GM19240 (cell line): Measurements from ENCODE around the gene FBXL7.

ENCODE experiments used
- DNase-seq: peaks from one replicate; pipeline ENCODE4 v3.0.0; 2011; ENCODE audit warnings: low spot score; ENCODE audit not compliant: insufficient read length

Gene FBXL7

DNA sequence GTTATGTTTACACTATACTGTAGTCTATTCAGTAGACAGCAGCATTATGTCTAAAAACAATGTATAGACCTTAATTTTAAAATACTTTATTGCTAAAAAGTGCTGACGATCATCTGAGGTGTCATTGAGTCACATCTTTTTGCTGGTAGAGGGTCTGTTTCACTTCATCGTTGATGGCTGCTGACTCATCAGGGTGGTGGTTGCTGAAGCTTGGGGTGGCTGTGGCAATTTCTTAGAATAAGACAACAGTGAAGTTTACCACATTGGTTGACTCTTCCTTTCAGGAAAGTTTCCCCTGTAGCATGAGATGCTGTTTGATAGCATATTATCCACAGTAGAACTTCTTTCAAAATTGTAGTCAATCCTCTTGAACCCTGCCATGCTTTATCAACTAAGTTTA lies 150.3 kb downstream of the FBXL7 start:
- DNase-seq, result no peak

DNA sequence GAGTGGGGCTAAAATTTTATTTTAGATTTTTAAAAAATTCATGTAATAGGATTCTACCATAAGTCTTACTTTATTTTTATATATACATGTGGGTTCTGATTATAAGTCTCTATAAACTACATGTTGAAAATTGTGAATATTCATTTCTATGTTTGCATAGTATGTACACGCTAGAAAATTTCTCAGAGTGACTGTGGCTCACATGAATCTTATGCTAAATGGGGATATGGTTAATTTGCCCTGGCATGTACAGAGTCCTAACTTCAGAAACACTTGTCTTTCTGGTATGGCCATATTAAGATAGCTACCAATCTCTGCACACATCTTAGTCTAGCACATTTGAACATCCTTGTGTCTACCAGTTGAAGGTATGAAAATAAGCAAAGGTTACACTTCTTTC lies 154.8 kb downstream of the FBXL7 start:
- no peak for DNase-seq

DNA sequence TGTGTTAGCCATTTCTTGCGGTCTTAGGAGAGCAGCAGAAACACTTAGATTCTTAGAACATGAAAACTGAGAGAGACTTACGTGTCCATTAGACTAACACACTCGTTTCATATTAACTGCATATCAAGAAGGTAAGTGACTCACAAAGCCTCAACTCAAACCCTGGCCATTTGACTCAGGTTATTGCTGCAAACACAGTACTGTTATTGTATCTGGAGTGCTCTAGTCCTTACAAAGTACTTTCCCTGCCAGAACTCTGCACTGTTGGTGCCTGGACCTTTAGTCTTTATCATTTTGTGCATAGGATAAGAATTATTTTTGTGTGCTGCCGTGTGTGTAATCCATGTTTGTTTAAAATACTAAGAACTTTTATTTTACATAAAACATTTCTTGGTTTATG lies 155.7 kb downstream of the FBXL7 start:
- no peak for DNase-seq

DNA sequence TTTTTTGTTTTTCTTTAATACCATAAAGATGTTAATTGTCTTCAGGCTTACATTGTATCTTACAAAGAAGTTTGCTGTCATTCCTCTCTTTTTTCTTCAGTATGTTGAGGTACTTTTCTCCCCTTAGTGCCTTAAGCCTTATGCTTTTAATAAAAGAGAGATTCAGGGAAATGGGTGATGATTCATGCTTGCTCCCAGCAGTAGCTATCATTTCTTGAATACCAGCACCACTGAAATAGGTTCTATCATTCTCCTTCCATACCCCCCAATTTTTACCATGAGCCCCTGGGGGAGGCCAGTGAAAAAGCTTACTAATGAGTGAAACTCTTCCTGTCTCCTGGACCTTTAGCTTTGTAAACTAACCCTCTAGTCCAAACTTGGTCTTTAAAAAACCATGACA lies 165.0 kb downstream of the FBXL7 start:
- no peak for DNase-seq

DNA sequence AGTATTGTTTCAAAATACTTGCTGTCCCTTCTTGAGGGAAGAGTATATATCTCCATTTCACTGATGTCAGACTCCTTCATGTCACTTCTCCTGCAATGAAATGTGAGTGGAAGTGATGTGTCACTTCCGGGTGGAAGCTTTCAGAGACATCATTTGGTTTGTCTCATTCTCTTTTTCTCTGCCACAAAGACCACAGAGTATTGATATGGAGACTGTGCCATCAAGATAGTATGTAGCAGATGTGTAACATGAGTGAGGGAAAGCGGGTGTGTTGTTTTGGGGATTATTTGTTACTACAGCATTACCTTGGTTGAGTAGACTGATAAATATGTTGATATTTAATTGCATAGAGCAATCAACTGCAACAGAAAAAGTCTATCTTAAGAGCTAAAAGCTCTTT lies 169.8 kb downstream of the FBXL7 start:
- no peak for DNase-seq

DNA sequence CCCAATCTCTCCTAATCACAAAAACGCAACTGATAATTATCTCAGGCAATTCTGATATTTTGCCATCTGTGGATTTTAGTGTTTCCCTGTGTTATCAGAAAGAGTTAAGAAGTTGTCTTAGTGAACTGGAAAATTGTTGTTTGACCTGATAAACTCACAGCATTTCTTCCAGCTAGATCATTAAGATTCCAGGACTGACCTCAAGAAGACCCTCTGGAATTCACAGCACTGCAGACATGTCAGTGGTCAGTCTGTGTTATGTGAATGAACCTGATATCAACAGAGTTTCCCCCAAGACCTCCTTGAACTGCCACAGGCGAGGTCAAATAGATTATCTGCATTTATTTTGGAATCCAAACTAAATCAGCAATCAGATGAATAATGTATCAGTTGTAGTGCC lies 174.7 kb downstream of the FBXL7 start:
- DNase-seq, result no peak

DNA sequence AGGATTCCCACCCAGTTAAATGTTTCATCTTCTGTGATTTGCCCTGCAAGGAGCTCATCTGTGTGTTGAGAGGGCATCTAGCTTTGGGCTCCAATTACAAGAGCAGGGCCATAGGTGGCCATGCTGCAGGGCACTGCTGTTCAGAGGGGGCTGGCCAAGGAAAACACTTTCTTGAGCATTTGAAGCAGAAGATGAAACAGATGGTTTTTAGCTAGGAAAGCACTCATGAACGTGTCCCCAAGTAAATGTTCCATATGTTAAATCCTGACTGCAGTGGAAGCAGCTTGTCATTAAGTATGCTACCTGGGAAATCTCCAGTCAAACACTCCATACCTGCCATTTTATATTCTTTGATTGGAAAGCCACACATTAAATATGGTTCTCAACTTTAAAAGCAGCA lies 176.6 kb downstream of the FBXL7 start:
- DNase-seq, result no peak

DNA sequence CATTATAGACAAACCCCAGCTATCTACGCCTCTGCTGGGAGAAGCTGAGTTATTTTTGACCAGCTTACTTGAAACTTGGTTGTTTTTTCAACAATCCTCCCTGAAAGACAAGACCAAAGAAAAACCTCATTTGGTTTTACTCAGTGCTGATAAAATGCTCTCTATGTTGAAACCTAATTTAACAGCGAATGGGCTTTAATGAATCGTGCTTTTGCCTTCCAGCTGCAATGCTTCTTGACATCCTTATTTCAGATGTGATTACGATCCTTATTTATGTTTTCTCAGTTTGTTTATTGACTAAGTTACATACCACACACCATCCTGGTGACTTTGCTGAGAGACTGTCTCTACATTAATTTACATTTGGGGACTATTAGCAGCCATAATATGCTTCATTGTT lies 179.2 kb downstream of the FBXL7 start:
- DNase-seq, result no peak

DNA sequence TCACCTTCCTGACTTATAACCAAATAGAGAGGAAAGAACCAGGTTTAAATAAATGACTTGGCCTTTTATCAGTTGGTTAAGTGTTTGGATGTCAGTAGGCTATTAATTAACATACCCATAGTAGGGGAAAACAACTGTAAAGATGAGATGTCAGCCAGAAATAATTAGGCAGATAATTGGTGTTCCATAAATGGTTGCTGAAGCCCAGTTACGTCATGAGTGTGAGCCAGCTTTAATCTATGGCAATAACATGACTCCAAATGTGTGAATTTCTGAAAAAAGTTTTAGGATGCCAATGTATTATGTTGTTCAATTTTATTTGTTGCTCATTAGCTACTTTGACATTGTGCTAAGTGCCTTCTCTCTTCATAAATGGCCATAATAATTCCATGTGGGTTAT lies 180.5 kb downstream of the FBXL7 start:
- DNase-seq, result no peak

DNA sequence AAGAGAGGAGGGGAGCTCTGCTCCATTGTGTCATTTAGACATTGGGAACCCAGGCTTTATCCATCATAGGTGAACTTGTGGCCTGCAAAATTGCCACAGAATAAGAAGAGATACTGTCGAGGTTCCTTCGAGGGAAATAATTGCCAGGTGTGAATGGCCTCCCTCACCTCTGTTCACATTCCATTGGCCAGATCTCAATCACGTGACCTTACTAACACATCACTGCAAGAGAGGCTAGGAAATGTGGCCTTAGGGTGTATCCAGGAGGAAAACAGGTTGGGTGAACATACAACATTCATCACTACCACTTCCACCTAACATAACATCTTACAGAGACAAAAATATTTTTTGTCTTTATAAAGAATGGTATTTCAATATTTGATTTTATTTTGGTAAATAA lies 182.1 kb downstream of the FBXL7 start:
- DNase-seq, result no peak

DNA sequence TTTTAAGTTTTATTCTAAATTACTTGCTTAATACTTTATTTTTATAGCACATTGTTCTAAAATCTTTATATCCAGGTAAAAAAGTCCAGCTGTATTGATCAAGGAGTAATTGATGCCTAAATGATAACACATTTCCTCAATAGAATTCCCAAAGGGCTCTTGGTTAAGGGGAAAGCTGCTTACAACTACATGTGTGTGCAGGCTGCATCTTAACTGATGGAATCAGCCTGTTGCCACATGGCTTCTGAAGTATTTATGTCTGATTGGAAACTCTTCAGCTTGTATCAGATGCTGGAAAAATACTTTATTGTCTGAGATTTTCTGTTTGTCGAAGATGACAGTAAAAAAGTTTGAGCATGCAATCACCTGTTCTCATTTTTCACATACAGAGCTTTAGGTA lies 182.6 kb downstream of the FBXL7 start:
- no peak for DNase-seq

DNA sequence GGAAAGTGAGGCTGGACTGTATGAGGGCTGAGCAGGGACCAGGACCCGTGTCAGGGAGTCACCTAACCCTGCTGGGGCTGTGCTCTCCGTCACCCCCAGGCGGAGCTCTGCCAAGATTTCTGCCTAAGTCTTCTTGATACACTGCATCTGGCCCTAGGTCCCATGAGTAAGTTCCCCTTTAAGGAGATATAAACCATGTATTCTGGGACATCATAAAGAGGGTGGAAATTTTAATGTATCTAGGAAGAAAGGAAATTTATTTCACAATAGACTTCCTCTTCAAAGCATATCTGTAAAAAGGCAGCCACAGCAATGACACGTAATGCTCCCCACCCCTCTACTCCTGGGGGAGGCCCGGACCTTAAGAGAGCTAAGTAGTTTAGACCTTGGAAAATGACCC lies 183.4 kb downstream of the FBXL7 start:
- DNase-seq, result no peak

DNA sequence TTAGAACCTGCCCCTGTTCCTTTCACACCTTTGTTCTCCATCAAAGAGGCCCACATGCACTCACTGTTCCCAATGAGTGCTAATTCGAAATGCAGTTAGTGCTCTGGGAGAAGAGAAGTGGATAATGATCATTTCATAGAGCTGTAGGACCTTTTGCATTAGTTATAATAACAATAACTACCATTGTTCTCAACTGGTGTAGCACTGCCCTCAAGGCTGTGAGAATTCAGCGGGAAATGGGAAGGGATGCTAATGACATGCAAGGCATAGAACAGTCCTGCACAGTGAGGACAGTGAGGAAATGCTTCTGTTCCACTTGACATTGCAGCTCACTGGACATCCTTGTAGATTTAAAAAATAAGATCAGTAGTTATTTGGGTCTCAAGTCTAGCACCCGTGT lies 187.4 kb downstream of the FBXL7 start:
- DNase-seq, result no peak

DNA sequence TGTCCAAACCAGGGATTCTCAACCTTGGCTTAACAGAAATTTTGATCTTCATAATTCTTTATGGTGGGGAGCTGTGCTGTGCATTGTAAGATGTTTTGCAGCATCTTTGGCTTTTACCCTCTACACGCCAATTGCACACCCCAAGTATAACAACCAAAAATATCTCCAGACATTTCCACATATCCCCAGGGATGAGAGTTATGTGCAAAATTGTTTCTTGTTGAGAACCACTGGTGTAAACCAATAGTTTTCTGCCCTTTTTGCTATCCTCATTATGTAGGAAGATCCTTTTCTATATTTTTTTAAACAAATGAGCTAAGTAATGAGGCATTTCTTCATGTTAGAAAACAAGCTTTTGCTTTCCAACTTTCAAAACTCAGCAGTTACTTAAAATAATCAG lies 189.9 kb downstream of the FBXL7 start:
- DNase-seq, result no peak

DNA sequence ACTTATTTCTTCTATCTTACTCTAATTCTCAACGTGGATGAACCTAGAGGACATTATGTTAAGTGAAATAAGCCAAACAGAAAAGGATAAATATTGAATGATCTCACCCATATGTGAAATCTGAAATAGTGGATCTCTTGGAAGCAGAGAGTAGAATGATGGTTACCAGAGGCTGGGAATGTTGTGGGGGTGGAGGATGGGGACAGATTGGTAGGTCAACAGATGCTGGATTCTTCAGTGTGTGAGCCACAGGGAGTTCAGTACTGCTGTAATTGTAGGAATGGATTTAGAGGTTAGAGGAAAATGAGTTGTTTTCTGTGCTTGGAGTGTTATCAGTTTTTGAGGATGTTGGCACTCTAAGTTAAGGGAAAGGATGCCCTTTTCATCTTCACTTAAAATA lies 190.6 kb downstream of the FBXL7 start:
- DNase-seq, result no peak

DNA sequence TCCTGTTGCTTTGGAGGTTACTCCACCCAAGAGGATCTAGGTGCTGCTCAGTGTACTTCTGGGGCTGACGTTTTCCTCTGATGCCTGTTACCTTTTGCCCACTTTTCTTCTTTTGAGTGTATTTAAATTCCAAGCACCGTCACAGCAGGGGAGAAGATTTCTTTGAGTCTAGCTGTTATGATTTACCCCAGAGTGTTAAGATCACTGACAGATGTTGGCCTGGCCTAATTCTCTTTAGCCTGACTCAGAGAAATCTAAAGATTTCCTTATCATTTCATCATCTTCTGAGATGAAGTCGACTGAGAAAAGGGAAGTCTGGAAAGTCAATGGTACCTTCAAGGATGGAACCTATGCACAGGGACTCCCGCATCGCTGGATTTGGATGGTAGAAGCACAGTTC lies 191.5 kb downstream of the FBXL7 start:
- DNase-seq, result no peak

DNA sequence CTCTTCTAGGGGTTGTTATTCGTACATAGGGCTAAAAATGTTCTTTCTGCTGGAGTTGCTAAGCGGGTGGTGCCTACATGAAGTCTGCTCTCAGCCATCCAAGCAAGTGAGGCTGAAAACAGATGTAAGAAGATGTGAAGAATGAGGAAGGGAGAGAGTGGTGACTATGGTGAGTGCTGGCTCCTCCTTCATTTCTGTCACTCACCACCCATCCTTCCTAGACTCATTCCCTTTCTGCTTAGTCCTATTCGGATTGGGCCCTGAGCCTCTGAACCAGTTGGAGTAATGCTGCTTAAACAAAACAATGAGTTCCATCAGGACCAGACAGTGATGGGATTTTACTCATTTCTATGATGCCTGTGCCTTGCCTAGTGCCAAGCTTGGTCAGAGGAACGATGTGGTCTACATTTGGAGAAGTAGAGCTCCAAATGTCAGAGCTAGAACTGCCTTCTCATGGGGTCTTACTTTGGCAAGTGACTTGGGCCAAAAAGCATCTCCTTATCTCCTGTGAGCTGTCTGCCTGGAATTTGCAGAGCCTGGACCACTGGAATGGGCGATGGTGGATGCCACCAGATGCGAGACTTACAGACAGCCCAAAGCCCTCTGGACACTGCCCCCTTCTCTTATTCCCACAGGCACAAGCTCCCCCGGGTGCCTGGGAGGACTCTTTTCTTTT lies 192.9 kb downstream of the FBXL7 start:
- DNase-seq, result no peak

DNA sequence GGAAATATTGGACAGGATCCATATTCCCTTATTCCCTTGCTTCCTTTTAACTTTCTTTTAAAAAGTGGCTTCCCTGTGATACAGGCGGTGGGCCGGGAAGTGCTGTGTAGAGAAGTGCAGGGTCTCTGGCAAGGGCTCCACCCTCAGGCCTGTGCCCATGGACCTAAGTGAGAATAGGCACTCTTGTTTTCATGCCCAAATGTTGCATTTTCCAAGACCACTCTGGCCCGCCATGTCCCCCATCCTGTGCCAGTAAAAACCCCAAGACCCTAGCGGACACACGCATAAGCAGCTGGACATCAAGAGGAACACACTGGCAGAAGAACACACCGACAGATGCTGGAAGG lies 193.4 kb downstream of the FBXL7 start:
- no peak for DNase-seq

DNA sequence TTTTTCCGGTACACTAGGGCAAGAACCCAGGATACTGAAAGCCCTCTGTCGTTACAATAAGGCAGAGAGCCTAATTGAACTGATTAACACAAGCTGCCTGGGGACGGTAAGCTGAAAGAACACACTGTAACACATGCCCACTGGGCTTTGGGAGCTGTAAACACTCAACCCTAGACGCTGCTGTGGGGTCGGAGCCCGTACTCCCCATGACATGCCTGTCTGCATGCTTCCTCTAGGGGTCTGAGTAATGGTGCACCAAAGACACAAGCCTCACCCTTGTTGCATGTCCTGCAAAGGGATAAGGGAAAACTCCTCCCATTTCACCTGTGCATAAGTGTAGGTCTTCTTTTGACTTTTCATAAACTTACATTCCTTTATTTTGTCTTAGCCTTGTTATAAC lies 194.0 kb downstream of the FBXL7 start:
- DNase-seq, result no peak

DNA sequence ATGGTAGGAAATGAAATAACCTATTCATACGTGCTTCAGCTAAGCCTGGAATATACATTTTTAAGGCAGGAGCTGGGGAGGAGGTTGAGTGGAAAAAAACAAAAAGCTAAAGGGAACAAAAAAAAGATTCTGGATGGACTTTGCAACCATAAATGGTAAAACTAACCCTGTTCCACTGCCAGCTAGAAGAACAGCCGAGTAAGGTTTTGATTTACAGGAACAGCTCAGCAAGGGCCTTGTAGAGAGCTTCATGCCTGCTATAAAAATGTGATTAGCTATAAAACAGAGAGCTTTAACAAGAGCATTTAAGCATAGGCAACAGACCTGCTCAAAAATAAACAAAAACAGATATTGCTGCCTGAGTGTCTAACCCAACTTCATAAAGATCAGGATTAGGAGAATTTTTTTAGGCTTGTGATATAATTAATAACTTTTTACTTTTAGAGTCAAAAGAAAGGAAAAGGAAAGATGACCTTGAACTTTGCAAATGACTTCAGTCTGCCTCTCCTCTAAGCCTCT lies 194.8 kb downstream of the FBXL7 start:
- DNase-seq, result no peak

DNA sequence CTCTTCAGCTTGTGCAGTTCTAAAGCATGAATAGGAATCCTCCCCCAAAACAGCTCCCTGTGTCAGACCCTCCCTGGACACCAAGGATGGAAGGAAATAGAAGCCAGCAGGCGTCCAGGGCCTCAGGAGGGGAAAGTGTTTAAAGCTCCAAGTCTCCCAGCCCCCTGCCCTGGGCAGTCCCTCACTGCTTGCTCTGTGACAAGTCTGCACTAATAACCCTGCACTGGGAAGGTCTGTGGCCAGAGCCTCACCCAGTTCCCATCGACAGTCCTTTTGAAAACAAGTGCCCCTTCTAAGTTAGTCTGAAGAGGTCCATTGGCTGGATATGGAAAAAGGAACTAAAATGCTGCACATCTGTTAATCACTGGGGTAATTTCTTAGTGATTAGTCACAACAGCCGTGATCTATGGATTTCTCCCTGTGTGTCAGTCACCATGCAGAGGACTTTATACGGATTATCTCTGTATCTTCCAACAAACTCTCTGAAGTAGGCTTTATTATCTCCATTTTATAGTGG lies 195.3 kb downstream of the FBXL7 start:
- DNase-seq, result no peak

DNA sequence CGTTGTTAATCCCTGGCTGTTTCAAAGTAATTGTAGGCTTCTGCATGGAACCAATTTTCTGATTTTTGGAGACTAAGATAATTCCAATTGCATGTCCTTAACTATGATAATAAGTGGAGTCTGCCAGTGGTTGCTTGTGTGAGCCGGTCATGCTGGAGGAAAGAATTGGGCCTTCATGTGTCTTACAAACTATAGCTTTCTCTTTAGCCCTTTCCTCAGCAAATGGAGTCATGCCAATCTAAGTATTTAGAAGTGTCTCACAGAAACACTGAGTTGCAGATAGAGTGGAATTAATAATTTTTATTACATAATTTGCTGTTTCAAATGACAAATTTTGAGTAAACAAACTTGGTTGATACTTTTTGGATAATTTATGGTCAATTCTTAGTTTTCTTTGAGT lies 200.4 kb downstream of the FBXL7 start:
- no peak for DNase-seq

DNA sequence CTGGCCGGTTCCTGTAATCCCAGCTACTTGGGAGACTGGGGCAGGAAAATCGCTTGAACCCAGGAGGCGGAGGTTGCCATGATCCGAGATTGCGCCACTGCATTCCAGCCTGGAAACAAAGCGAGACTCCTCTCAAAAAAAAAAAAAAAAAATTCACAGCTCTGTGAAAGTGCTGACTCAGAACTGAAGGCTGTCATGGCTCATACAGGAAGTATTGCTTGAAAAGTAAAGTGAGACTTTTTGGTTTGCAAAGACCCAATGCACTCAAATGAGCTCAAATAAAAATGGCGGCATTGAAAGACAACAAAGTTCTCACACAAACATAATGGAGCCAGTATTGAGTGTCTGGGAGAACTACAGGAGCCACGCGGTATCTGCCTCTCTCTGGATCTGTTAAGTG lies 202.1 kb downstream of the FBXL7 start:
- DNase-seq, result no peak

DNA sequence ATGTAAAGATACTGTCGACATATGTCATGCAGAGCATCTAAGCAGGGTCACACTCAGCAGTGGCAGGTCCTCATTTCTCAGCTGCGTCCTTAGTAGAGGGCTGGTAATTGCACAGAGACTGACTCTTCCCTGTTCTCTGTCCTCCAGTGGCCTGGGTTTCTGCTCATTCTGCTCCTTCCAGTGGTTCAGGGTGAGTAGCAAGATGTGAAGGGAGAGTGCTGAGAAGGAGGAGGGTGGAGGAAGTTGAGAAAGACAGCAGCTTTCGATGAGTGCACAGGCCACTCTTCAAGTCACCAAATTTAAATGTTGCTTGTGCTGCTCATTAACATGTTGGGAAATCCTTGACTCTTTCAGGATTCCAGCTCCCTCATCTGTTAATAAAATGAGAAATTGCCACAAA lies 203.9 kb downstream of the FBXL7 start:
- no peak for DNase-seq
